Smooth muscle cell of trachea (primary cell): ENCODE data around the gene PTRH2. TPM values are rescaled to one million over a fixed set of nuclear protein-coding genes. Genes with fewer than 3 reads are reported as not detected.

ENCODE experiments used
- total RNA-seq: library from RNA; depleted of rRNA; stranded (reverse); fragments of >200 nt; gene quantifications from 2 replicates; pipeline ENCODE4 v1.2.1, GENCODE V29; 2014

Gene PTRH2
- 17.4 and 23.4 TPM in 2 replicates for total RNA-seq

GRCh38 chr17:59707149-59707970, at the start of gene PTRH2, which contains the start of gene VMP1:
Gene PTRH2 (minus strand): TSS chr17:59707430. CDS start chr17:59697978, 9,452 bp downstream.
Gene VMP1 (plus strand): TSS chr17:59707654. CDS start chr17:59731447, 23,793 bp downstream.

Other genes starting within 250 kb of the PTRH2 start
- 55.2 and 90.2 TPM in 2 replicates for gene DHX40, start 141.8 kb downstream of the PTRH2 start, total RNA-seq
- 523 and 890 TPM in 2 replicates for gene CLTC, start 87.5 kb downstream of the PTRH2 start, total RNA-seq
- 137 and 177 TPM in 2 replicates for gene VMP1, start 224 bp upstream of the PTRH2 start, total RNA-seq
- gene TUBD1, start 185.5 kb upstream of the PTRH2 start, total RNA-seq, result 2.6 and 4.1 TPM in 2 replicates
- 18.8 and 28.0 TPM in 2 replicates for gene RPS6KB1, start 185.7 kb upstream of the PTRH2 start, total RNA-seq